Myocyte (in vitro differentiated cells): ENCODE results near the gene FER. TPM values are rescaled to one million over a fixed set of nuclear protein-coding genes. Genes with fewer than 3 reads are reported as not detected.
"Not testable (repeated sequence)": the region's sequence is repeated elsewhere in the genome, so short reads cannot be mapped to it uniquely, and the experiment has no call there.

Experiments
- DNase-seq: peaks from one replicate; pipeline ENCODE4 v3.0.0-alpha.2; 2012; ENCODE audit warnings: low read depth
- total RNA-seq: library from RNA; depleted of rRNA; stranded (reverse); fragments of >200 nt; gene quantifications from 2 replicates; pipeline ENCODE4 v1.2.3, GENCODE V29; 2014

Gene FER
- total RNA-seq, 1 donor from 2014 or later: 13.9 TPM

- DNase-seq: no peak
Measured at GRCh38 chr5:109030360-109031143, 282.9 kb downstream of the FER start.

GRCh38 chr5:109034306-109034705 lies 286.6 kb downstream of the FER start:
- DNase-seq: peak; percentile 55

- no peak for DNase-seq
Measured at GRCh38 chr5:109035436-109035835, 287.7 kb downstream of the FER start.

- DNase-seq: no peak
Measured at GRCh38 chr5:109038209-109038840, 290.6 kb downstream of the FER start.

- DNase-seq: no peak
Measured at GRCh38 chr5:109041317-109041716, 293.6 kb downstream of the FER start.

GRCh38 chr5:109045710-109046109 lies 298.0 kb downstream of the FER start:
- DNase-seq: no peak

GRCh38 chr5:109049565-109049964 lies 301.9 kb downstream of the FER start:
- no peak for DNase-seq

GRCh38 chr5:109050321-109050720 lies 302.6 kb downstream of the FER start:
- DNase-seq: not testable (repeated sequence)

- not testable (repeated sequence) for DNase-seq
Measured at GRCh38 chr5:109052216-109052615, 304.5 kb downstream of the FER start.

GRCh38 chr5:109053995-109054417 lies 306.3 kb downstream of the FER start:
- no peak for DNase-seq

- DNase-seq: no peak
Measured at GRCh38 chr5:109060378-109061025, 312.8 kb downstream of the FER start.

GRCh38 chr5:109062664-109063063 lies 315.0 kb downstream of the FER start:
- peak; percentile 12 for DNase-seq

GRCh38 chr5:109063223-109063622 lies 315.5 kb downstream of the FER start:
- peak; percentile 67 for DNase-seq

GRCh38 chr5:109076741-109077140 lies 329.0 kb downstream of the FER start:
- no peak for DNase-seq

GRCh38 chr5:109078448-109078847 lies 330.8 kb downstream of the FER start:
- DNase-seq: no peak

- no peak for DNase-seq
Measured at GRCh38 chr5:109080481-109080880, 332.8 kb downstream of the FER start.

- no peak for DNase-seq
Measured at GRCh38 chr5:109080896-109081295, 333.2 kb downstream of the FER start.

- DNase-seq: no peak
Measured at GRCh38 chr5:109083937-109084336, 336.2 kb downstream of the FER start.

GRCh38 chr5:109089191-109089590 lies 341.5 kb downstream of the FER start:
- DNase-seq: no peak

GRCh38 chr5:109099081-109099480 lies 351.4 kb downstream of the FER start:
- no peak for DNase-seq

- no peak for DNase-seq
Measured at GRCh38 chr5:109100971-109101370, 353.3 kb downstream of the FER start.

GRCh38 chr5:109102096-109102690 lies 354.5 kb downstream of the FER start:
- DNase-seq: no peak
